ENCODE measurements around the gene PRKACB.

PRKACB gene

DNA sequence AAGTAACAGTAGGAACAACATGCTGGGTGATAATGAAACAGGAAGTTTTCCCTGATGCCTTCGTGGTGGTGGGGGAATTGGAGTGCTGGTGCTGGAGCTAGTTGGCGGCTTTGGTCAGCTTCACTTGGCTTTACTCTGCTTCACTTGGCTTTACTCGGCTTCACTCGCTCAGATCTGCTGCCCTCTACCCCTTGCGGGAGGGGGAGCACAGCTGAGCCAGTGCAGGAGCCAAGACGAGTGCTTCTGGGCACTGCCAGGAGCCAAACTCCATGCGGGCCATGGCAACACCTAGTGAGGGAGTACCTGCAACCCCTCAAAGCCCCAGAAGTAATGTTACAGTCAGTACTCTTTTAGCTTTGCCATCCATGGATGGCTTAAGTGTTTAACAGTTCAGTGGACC lies 10.6 kb upstream of the PRKACB start:
- no peak for DNase-seq (ENCODE audit: extremely low read depth, low read depth)
- no peak overlapping the region for H3K4me3 ChIP-seq (replicated peaks; ENCODE audit: low read depth, low read length)
- TF ChIP-seq, protein P1, sequence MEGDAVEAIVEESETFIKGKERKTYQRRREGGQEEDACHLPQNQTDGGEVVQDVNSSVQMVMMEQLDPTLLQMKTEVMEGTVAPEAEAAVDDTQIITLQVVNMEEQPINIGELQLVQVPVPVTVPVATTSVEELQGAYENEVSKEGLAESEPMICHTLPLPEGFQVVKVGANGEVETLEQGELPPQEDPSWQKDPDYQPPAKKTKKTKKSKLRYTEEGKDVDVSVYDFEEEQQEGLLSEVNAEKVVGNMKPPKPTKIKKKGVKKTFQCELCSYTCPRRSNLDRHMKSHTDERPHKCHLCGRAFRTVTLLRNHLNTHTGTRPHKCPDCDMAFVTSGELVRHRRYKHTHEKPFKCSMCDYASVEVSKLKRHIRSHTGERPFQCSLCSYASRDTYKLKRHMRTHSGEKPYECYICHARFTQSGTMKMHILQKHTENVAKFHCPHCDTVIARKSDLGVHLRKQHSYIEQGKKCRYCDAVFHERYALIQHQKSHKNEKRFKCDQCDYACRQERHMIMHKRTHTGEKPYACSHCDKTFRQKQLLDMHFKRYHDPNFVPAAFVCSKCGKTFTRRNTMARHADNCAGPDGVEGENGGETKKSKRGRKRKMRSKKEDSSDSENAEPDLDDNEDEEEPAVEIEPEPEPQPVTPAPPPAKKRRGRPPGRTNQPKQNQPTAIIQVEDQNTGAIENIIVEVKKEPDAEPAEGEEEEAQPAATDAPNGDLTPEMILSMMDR (IDR thresholded peaks at IDR 0.05; ENCODE audit: low read depth, low read length, missing control alignments): no peak

DNA sequence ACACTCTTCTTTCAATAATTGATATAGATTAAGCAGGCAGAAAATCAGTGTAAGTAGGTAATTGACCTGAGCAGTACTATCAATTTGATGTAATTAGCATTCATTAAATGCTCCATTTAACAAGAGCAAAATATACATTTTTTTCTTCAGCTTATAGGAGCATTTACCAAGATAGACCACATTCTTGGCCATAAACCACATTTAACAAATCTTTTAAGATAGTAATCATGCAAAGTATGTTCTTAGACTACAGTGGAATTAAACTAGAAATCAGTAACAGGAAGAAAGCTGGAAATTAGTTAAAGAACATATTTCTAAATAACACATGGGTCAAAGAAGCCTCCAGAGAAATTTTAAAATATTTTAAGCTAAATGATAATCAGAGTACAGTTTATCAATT lies 8.7 kb upstream of the PRKACB start:
- TF ChIP-seq, protein P1 (IDR thresholded peaks at IDR 0.05; ENCODE audit: low read depth, low read length, missing control alignments): no peak
- H3K4me3 ChIP-seq (replicated peaks; ENCODE audit: low read depth, low read length): no peak overlapping the region
- DNase-seq (ENCODE audit: extremely low read depth, low read depth): no peak

DNA sequence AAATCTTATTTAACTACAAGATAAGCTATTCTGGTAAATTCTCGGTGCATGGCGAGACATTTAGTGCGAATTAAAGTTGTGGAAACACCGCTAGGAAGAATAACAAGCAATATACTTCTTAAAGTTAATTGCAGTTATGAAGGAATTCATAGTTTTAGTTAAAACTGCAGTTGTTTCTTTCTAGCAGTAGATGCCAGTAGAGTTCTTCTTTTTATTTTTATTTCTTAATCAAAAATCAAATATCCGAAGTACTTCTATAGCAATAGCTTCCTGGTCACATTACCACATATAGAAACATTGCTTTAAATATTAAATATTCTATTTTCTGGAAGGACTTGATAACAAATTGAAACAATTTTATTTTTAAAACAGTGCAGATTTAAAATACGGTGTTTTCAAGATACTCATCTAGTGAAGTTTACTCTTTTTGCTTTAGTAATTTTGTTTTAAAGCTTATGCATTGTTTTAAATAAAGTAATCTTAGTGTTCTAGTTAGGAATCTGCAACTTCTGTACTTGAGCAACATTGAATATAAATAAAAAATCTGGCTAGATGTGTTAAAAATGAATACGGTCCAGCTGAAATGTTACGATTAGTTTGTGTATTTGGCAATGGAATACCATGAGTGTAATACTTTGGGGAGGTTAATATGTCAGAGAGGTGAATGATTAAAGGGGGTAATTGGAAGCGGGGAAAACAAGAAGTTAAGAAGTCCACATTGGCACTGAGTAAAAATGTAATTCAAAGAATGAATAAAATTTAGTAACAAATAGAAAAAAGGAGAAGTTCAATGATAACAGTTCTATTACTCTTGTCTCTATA lies 2.7 kb upstream of the PRKACB start:
- TF ChIP-seq, protein P1 (IDR thresholded peaks at IDR 0.05; ENCODE audit: low read depth, low read length, missing control alignments): peak; percentile 35
- DNase-seq (ENCODE audit: extremely low read depth, low read depth): no peak
- H3K4me3 ChIP-seq (replicated peaks; ENCODE audit: low read depth, low read length): no peak overlapping the region

DNA sequence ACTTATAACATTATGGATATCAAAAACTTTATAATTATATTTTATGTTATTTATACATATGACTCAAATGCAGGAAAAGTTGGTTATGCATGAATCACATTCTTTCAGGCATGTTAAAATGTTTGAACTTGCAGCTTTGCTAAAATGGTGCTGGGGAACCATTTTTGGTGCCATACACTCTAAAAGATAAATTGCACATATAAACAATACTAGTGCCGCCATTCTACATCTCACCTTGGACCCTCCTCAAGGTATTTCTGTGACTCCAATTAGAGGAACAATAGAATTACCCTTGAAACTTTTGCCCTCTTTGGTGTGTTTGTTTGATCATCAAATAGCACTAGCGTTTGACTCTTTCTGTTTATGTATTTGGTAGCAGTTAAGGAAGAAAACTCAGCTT lies 997 bp downstream of the PRKACB start:
- TF ChIP-seq, protein P1 (IDR thresholded peaks at IDR 0.05; ENCODE audit: low read depth, low read length, missing control alignments): no peak
- DNase-seq (ENCODE audit: extremely low read depth, low read depth): no peak
- no peak overlapping the region for H3K4me3 ChIP-seq (replicated peaks; ENCODE audit: low read depth, low read length)

DNA sequence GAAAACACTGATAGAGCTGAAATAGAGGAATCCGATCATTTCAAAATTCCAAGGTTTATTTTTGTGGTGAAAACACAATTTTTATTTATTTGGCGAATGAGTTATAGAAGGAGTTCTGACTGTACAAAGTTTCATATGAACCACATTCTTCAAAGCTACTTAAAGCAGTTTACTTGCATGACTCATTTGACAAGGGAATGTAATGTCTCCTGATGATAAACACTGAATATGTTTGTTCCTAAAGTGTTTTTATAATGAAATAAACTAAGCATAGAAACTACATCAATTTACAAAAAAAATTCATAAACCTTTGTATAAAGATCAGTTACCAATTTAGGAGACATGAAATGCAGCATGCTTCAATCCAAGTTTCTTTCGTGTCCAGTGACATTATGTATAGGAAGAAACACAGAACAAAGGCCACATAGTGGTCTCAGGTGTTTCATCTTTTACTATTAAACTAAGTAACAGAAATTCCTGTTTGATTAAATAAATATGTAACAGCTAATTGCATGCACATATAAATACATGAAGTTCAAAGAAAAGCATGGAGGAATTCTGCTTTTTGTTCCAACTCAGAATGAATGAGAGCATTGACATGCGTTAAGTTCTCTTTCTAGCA lies 2.5 kb downstream of the PRKACB start:
- TF ChIP-seq, protein P1 (IDR thresholded peaks at IDR 0.05; ENCODE audit: low read depth, low read length, missing control alignments): no peak
- no peak overlapping the region for H3K4me3 ChIP-seq (replicated peaks; ENCODE audit: low read depth, low read length)
- no peak for DNase-seq (ENCODE audit: extremely low read depth, low read depth)

DNA sequence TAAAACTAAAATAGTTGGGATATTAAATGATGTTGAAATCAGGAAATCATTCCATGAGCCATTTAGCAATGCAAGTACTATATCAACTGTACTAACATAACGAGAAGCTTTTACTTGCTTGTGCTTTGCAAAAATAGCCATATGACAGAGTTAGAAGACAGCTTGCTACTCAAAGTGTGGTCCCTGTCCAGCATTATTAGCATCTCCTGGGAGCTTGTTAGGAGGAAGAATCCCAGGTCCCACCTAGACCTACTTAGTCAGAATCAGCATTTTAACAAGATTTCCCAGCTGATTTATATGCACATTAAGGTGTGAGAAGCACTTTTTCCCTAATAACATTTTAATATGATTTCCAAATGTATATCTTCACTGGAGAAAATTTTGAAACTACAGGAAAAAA lies 4.7 kb downstream of the PRKACB start:
- H3K4me3 ChIP-seq (replicated peaks; ENCODE audit: low read depth, low read length): no peak overlapping the region
- TF ChIP-seq, protein P1 (IDR thresholded peaks at IDR 0.05; ENCODE audit: low read depth, low read length, missing control alignments): no peak
- no peak for DNase-seq (ENCODE audit: extremely low read depth, low read depth)

All from HFF-Myc (cell line).